BE2C (cell line): ENCODE measurements around the gene FAT4.

Experiments used
- DNase-seq: peaks from one replicate; pipeline ENCODE4 v3.0.0-alpha.2; 2020
- H3K27me3 ChIP-seq: fragments of 250-450 bp; sonication (Bioruptor Pico); 2 replicates; pipeline ENCODE4 v1.5.1; 2020; ENCODE audit warnings: mild to moderate bottlenecking
- H3K36me3 ChIP-seq: fragments of 250-450 bp; sonication (Bioruptor Pico); 2 replicates; pipeline ENCODE4 v1.5.1; 2020; ENCODE audit warnings: mild to moderate bottlenecking
- H3K4me1 ChIP-seq: fragments of 250-450 bp; sonication (Bioruptor Pico); 2 replicates; pipeline ENCODE4 v1.5.1; 2020
- H3K4me3 ChIP-seq: 2 replicates; pipeline ENCODE4 v1.5.1; 2011; ENCODE audit warnings: low read depth, low read length
- H3K9me3 ChIP-seq: fragments of 250-450 bp; sonication (Bioruptor Pico); 2 replicates; pipeline ENCODE4 v1.5.1; 2020
- CTCF ChIP-seq: IDR thresholded peaks from 2 replicates; pipeline ENCODE4 v1.5.1; 2012; ENCODE audit warnings: mild to moderate bottlenecking, low read depth, low read length

The FAT4 gene

GRCh38 chr4:125276811-125277210 is 37.9 kb upstream of the FAT4 start:
- H3K4me1 ChIP-seq, result no peaks in the 10 kb centered on the region
- no peak overlapping the region for H3K4me3 ChIP-seq
- no peak for TF ChIP-seq CTCF
- DNase-seq, result no peak
- no peaks in the 10 kb centered on the region for H3K9me3 ChIP-seq
- H3K27me3 ChIP-seq, result no peaks in the 10 kb centered on the region
- no peaks in the 10 kb centered on the region for H3K36me3 ChIP-seq

GRCh38 chr4:125277790-125278189 is 37.0 kb upstream of the FAT4 start:
- DNase-seq, result no peak
- Histone ChIP-seq H3K27me3 (no peaks in the 10 kb centered on the region), H3K9me3 (no peaks in the 10 kb centered on the region), H3K36me3 (no peaks in the 10 kb centered on the region), H3K4me3 (no peak overlapping the region), H3K4me1 (no peaks in the 10 kb centered on the region)
- no peak for TF ChIP-seq CTCF

- TF ChIP-seq CTCF, result no peak
- Histone ChIP-seq H3K36me3 (no peaks in the 10 kb centered on the region), H3K4me3 (no peak overlapping the region), H3K4me1 (no peaks in the 10 kb centered on the region), H3K9me3 (no peaks in the 10 kb centered on the region), H3K27me3 (no peaks in the 10 kb centered on the region)
- no peak for DNase-seq
These were observed 33.8 kb upstream of the FAT4 start for GRCh38 chr4:125280892-125281403.

DNA sequence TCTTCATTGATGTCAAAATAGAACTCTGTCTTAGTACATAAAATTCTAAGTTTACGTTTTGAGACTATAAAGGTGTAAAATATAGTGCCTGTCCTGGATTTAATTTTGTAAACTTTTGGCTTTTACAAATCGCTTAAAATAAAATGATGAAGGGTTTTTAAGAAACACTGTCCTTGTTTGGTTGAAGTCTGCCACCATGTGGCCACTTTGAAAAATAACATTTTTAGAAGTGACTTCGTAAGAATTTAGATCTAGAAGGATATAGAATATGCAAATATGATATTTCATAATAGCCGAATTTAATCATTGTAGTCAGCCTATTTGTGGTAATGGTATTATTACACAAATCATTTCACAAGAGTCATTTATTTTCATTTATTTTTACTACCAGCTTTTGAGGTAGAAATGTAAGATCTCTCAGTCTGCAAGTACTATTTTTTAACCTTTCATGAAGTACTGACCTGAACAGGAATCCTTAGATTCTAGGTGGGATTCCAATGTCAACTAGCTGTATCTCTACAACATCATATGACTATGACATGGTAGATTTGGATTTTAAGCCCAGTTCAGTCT is 31.0 kb upstream of the FAT4 start:
- no peaks in the 10 kb centered on the region for H3K36me3 ChIP-seq
- no peak for DNase-seq
- no peaks in the 10 kb centered on the region for H3K27me3 ChIP-seq
- H3K4me3 ChIP-seq, result no peak overlapping the region
- TF ChIP-seq CTCF, result peak; percentile 52
- H3K4me1 ChIP-seq, result no peaks in the 10 kb centered on the region
- no peaks in the 10 kb centered on the region for H3K9me3 ChIP-seq

GRCh38 chr4:125297116-125297515 is 17.6 kb upstream of the FAT4 start:
- no peak overlapping the region for H3K4me3 ChIP-seq
- H3K27me3 ChIP-seq, result no peaks in the 10 kb centered on the region
- no peak for TF ChIP-seq CTCF
- no peak for DNase-seq
- no peaks in the 10 kb centered on the region for H3K4me1 ChIP-seq
- H3K36me3 ChIP-seq, result no peaks in the 10 kb centered on the region
- no peaks in the 10 kb centered on the region for H3K9me3 ChIP-seq

DNA sequence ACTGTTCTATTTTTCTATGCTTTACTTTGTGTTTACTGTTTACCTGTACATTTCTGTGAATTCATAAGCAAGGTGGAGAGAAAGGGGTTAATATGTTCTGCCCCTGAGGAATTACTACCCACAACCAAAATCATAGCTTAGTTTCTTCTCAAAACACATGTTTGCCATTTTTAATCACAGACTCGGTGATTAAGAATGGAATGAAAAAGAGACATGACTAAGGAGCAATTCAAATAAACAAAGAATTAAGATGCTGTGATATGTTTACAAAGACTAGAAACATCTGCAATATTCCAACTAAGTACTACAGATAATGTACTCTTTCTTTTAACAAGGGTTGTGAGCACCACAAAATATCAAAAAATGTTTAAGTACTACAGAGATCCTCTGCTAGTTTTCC is 11.7 kb upstream of the FAT4 start:
- no peak for TF ChIP-seq CTCF
- Histone ChIP-seq H3K4me1 (no peaks in the 10 kb centered on the region), H3K27me3 (no peaks in the 10 kb centered on the region), H3K9me3 (no peaks in the 10 kb centered on the region), H3K36me3 (no peaks in the 10 kb centered on the region), H3K4me3 (no peak overlapping the region)
- DNase-seq, result no peak
